Activated CD4-positive, alpha-beta T cell treated with anti-CD3 and anti-CD28 coated beads, Interleukin-2, amount 10 ng/mL, durations not matched to agents 24 days and 14 days (primary cell): ENCODE data around the gene ARHGAP20. TPM values are rescaled to one million over a fixed set of nuclear protein-coding genes. Genes with fewer than 3 reads are reported as not detected.
"Not testable (repeated sequence)": the region's sequence is repeated elsewhere in the genome, so short reads cannot be mapped to it uniquely, and the experiment has no call there.

Source experiments
- DNase-seq: peaks from one replicate; pipeline ENCODE4 v3.0.0; 2022
- H3K27ac Mint-ChIP-seq: one replicate; pipeline ENCODE4 v1.8.0; 2022; ENCODE audit warnings: mild to moderate bottlenecking, mixed read lengths
- H3K27me3 Mint-ChIP-seq: one replicate; pipeline ENCODE4 v1.8.0; 2022; ENCODE audit warnings: mixed read lengths
- H3K36me3 Mint-ChIP-seq: one replicate; pipeline ENCODE4 v1.8.0; 2022; ENCODE audit warnings: low read depth, mild to moderate bottlenecking, mixed read lengths
- H3K4me1 Mint-ChIP-seq: one replicate; pipeline ENCODE4 v1.8.0; 2021; ENCODE audit warnings: mixed read lengths
- H3K4me3 Mint-ChIP-seq: one replicate; pipeline ENCODE4 v1.8.0; 2022; ENCODE audit warnings: mild to moderate bottlenecking, moderate library complexity, mixed read lengths
- H3K9me3 Mint-ChIP-seq: one replicate; pipeline ENCODE4 v1.8.0; 2021; ENCODE audit warnings: mixed read lengths
- intact Hi-C: fragments of 100-400 bp; cut with micrococcal nuclease; formaldehyde crosslinking; loops from one replicate; pipeline ENCODE4 v1.15.1; 2023
- total RNA-seq: library from RNA; stranded (reverse); gene quantifications from 2 replicates; pipeline ENCODE4 v1.2.3, GENCODE V29; 2022

Gene ARHGAP20
- total RNA-seq, 1 donor from 2014 or later: not detected

DNA sequence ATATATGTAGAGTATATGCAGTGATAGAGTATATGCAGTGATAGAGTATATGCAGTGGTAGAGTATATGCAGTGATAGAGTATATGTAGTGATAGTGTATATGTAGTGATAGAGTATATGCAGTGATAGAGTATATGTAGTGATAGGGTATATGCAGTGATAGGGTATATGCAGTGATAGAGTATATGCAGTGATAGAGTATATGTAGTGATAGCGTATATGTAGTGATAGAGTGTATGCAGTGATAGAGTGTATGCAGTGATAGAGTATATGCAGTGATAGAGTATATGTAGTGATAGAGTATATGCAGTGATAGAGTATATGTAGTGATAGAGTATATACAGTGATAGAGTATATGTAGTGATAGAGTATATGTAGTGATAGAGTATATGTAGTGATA, 92.9 kb downstream of the ARHGAP20 start:
- H3K36me3 Mint-ChIP-seq, DNase-seq, H3K9me3 Mint-ChIP-seq, H3K4me1 Mint-ChIP-seq, H3K27me3 Mint-ChIP-seq, intact Hi-C loops, H3K27ac Mint-ChIP-seq, H3K4me3 Mint-ChIP-seq: not testable (repeated sequence)

GRCh38 chr11:110614031-110614430, 98.2 kb downstream of the ARHGAP20 start:
- peaks cover 2% of the 10 kb centered on the region for H3K27me3 Mint-ChIP-seq
- H3K36me3 Mint-ChIP-seq: no peaks in the 10 kb centered on the region
- H3K4me3 Mint-ChIP-seq: no peak overlapping the region
- DNase-seq: no peak
- intact Hi-C loops: no loop called here
- no peak overlapping the region for H3K27ac Mint-ChIP-seq
- H3K4me1 Mint-ChIP-seq: no peaks in the 10 kb centered on the region
- H3K9me3 Mint-ChIP-seq: no peaks in the 10 kb centered on the region

- no peak for DNase-seq
- Mint-ChIP-seq H3K36me3 (no peaks in the 10 kb centered on the region), H3K9me3 (no peaks in the 10 kb centered on the region), H3K27me3 (peaks cover 3% of the 10 kb centered on the region), H3K4me3 (no peak overlapping the region), H3K4me1 (no peaks in the 10 kb centered on the region), H3K27ac (no peak overlapping the region)
- intact Hi-C loops: no loop called here
These were observed 98.9 kb downstream of the ARHGAP20 start for GRCh38 chr11:110613197-110613918.

DNA sequence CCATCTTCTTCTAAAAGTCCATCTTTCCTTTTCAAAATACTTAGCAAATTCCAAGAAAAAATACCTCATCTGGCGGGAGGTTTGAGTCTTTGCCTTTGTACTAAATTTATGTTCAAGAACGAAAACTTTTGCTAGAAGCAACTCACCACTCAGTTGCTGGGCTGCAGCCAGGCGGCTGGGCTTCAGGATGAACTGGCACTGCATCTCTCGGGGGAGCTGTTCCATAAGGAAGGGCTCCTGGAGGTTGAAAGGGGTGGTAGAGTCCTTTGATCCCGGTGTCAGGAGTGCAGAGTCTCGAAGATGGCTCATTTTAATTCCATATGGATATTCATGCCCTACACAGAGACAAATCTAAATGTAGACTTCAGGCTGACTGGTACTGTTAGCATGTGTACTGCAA, 105.8 kb downstream of the ARHGAP20 start:
- Mint-ChIP-seq H3K4me1 (no peaks in the 10 kb centered on the region), H3K36me3 (no peaks in the 10 kb centered on the region), H3K9me3 (no peaks in the 10 kb centered on the region), H3K27ac (no peak overlapping the region), H3K4me3 (no peak overlapping the region), H3K27me3 (peaks cover 13% of the 10 kb centered on the region)
- no peak for DNase-seq
- intact Hi-C loops: no loop called here

DNA sequence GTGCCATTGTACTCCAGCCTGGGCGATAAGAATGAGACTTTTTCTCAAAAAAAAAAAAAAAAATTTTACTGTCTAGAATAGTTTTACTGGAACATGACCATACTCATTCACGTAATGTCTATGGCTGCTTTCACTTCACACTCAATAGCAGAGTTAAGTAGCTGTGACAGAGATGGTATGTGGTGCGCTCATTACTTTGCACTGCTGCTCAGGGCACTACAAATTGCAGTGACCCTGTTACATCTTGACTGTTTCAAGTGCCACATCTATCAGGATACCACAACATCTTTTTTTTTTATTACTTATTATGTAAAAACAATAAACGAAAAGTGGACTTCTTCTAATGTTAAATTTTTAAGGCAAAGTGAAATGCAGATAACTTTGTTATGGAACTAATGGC, 110.3 kb downstream of the ARHGAP20 start:
- Mint-ChIP-seq H3K4me3 (no peak overlapping the region), H3K27ac (no peak overlapping the region), H3K9me3 (no peaks in the 10 kb centered on the region), H3K36me3 (no peaks in the 10 kb centered on the region), H3K27me3 (peaks cover 7% of the 10 kb centered on the region), H3K4me1 (no peaks in the 10 kb centered on the region)
- intact Hi-C loops: no loop called here
- DNase-seq: no peak

- H3K4me1 Mint-ChIP-seq: no peaks in the 10 kb centered on the region
These were observed 111.9 kb downstream of the ARHGAP20 start for GRCh38 chr11:110600322-110600721.

DNA sequence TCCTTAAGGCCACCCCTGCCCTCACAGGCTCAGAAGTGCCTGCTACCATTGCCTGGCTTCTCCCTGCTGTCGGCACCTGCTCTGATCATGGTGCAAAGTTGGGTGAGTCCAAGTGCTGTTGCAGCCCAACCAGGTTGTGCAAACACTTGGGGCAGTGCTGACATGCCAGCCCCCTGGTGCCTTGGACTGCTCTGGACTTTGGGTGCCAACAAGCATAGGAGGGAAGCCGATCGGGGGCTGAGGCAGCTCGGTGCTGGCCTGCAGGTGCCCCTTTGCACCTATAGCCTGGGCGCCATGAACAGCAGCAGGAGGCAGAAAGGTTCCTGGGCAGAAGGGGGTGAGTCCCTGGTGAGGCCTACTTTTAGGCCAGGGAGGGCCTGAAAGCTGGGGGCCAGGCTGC, 113.0 kb downstream of the ARHGAP20 start:
- Mint-ChIP-seq H3K36me3 (no peaks in the 10 kb centered on the region), H3K4me1 (no peaks in the 10 kb centered on the region), H3K4me3 (no peak overlapping the region), H3K27me3 (no peaks in the 10 kb centered on the region), H3K9me3 (no peaks in the 10 kb centered on the region), H3K27ac (no peak overlapping the region)
- DNase-seq: no peak
- intact Hi-C loops: no loop called here

More at GRCh38 chr11:110600322-110600721, 111.9 kb downstream of the ARHGAP20 start:
- intact Hi-C loops: no loop called here
- no peak overlapping the region for H3K4me3 Mint-ChIP-seq
- H3K27ac Mint-ChIP-seq: no peak overlapping the region
- H3K27me3 Mint-ChIP-seq: peaks cover 4% of the 10 kb centered on the region
- DNase-seq: no peak
- no peaks in the 10 kb centered on the region for H3K36me3 Mint-ChIP-seq
- H3K9me3 Mint-ChIP-seq: no peaks in the 10 kb centered on the region

DNA sequence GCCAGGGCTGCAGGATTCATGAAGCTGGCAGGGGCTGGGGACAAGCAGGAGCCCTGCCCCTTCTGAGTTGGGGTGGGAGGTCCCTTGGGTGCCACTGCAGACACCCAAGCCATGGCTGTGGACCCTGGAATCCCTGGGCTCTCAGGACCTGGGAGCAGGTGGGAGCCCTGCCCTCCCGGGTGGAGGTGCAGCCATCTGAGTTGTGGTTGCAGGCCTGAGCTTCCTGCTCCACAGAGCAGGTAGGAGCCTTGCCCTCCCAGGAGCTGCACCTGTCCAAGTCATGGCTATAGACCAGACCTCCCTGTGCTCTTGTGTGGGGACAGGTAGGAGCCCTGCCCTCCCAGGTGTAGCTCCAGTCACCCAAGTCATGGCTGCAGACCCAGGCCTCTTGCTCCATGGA, 113.5 kb downstream of the ARHGAP20 start:
- intact Hi-C loops: no loop called here
- DNase-seq: no peak
- no peaks in the 10 kb centered on the region for H3K4me1 Mint-ChIP-seq
- H3K4me3 Mint-ChIP-seq: no peak overlapping the region
- no peak overlapping the region for H3K27ac Mint-ChIP-seq
- no peaks in the 10 kb centered on the region for H3K36me3 Mint-ChIP-seq
- H3K27me3 Mint-ChIP-seq: no peaks in the 10 kb centered on the region
- no peaks in the 10 kb centered on the region for H3K9me3 Mint-ChIP-seq

DNA sequence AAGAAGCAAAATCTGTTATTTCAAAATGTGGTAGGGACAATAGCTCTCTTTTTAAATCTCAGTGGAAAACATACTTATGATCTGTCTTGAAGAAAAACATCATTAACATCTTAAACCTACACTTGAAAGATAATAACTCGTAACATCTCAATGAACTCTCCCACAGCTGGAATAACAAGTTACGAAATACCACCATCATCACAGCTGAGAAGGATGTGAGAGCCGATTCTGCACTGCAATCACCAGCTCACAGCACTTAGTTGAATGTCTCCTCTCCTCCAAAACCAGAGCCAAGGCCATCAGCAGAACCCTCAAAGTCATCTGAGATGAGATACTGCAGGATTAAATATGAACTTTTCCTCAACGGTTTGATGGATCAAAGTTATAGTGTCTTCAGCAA, 124.3 kb downstream of the ARHGAP20 start:
- Mint-ChIP-seq H3K36me3 (no peaks in the 10 kb centered on the region), H3K9me3 (no peaks in the 10 kb centered on the region), H3K27ac (no peak overlapping the region), H3K4me3 (no peak overlapping the region), H3K4me1 (no peaks in the 10 kb centered on the region), H3K27me3 (peaks cover 9% of the 10 kb centered on the region)
- intact Hi-C loops: no loop called here
- DNase-seq: no peak

- H3K36me3 Mint-ChIP-seq: no peaks in the 10 kb centered on the region
- H3K9me3 Mint-ChIP-seq: no peaks in the 10 kb centered on the region
- intact Hi-C loops: no loop called here
- H3K27ac Mint-ChIP-seq: no peak overlapping the region
- no peak for DNase-seq
- peaks cover 10% of the 10 kb centered on the region for H3K27me3 Mint-ChIP-seq
- no peak overlapping the region for H3K4me3 Mint-ChIP-seq
- no peaks in the 10 kb centered on the region for H3K4me1 Mint-ChIP-seq
These were observed 125.1 kb downstream of the ARHGAP20 start for GRCh38 chr11:110587129-110587528.

DNA sequence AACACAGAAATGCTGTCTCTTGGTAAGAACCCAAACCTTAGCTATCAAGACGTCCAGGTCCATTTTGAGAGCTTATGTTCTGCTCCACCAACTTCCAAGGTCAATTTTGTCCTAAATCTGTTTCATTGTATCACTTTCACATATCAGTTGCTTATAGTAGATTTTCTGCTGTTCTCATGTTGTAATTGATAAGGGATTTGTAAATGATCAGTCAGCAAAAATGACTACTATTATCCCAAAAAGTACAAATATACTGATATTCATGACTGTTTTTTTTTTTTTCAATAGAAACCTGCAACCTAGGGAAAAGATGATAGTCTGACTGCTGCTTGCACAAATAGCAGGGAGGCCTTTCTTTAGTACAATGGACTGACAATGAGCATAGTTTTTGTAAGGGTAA, 128.1 kb downstream of the ARHGAP20 start:
- Mint-ChIP-seq H3K4me3 (no peak overlapping the region), H3K36me3 (no peaks in the 10 kb centered on the region), H3K27me3 (peaks cover 8% of the 10 kb centered on the region)

GRCh38 chr11:110582728-110583432, 129.4 kb downstream of the ARHGAP20 start:
- no peaks in the 10 kb centered on the region for H3K4me1 Mint-ChIP-seq
- H3K9me3 Mint-ChIP-seq: no peaks in the 10 kb centered on the region
- no peak for DNase-seq
- H3K36me3 Mint-ChIP-seq: no peaks in the 10 kb centered on the region
- no peak overlapping the region for H3K4me3 Mint-ChIP-seq
- peaks cover 5% of the 10 kb centered on the region for H3K27me3 Mint-ChIP-seq
- no peak overlapping the region for H3K27ac Mint-ChIP-seq
- intact Hi-C loops: no loop called here

More for the DNA sequence above, 128.1 kb downstream of the ARHGAP20 start:
- intact Hi-C loops: no loop called here
- Mint-ChIP-seq H3K27ac (no peak overlapping the region), H3K4me1 (no peaks in the 10 kb centered on the region), H3K9me3 (no peaks in the 10 kb centered on the region)
- no peak for DNase-seq

- DNase-seq: no peak
- Mint-ChIP-seq H3K36me3 (no peaks in the 10 kb centered on the region), H3K4me3 (no peak overlapping the region), H3K9me3 (no peaks in the 10 kb centered on the region), H3K4me1 (no peaks in the 10 kb centered on the region), H3K27me3 (peaks cover 5% of the 10 kb centered on the region), H3K27ac (no peak overlapping the region)
- intact Hi-C loops: no loop called here
These were observed 131.7 kb downstream of the ARHGAP20 start for GRCh38 chr11:110580571-110580970.

GRCh38 chr11:110573411-110573810, 138.8 kb downstream of the ARHGAP20 start:
- H3K9me3 Mint-ChIP-seq: no peaks in the 10 kb centered on the region
- H3K36me3 Mint-ChIP-seq: no peaks in the 10 kb centered on the region
- no peak overlapping the region for H3K27ac Mint-ChIP-seq
- H3K27me3 Mint-ChIP-seq: peaks cover 13% of the 10 kb centered on the region
- no peak for DNase-seq
- H3K4me1 Mint-ChIP-seq: no peaks in the 10 kb centered on the region
- intact Hi-C loops: no loop called here
- H3K4me3 Mint-ChIP-seq: no peak overlapping the region
